Osteoblast (primary cell): ENCODE data around the gene SSTR3. TPM values are rescaled to one million over a fixed set of nuclear protein-coding genes. Genes with fewer than 3 reads are reported as not detected.
A peak's percentile ranks its signal among the peaks of the same experiment; 100 is the strongest.

ENCODE experiments used
- DNase-seq: peaks from one replicate; pipeline ENCODE4 v3.0.0; 2011; ENCODE audit warnings: low spot score, mixed read lengths; ENCODE audit not compliant: insufficient read length; ENCODE audit errors: missing footprints
- H2AFZ ChIP-seq: 2 replicates; pipeline ENCODE4 v1.6.0; 2011; ENCODE audit warnings: mild to moderate bottlenecking, low read length
- H3K27ac ChIP-seq: 2 replicates; pipeline ENCODE4 v1.5.1; 2011; ENCODE audit warnings: mild to moderate bottlenecking, low read depth, low read length, moderate library complexity
- H3K27me3 ChIP-seq: 2 replicates; pipeline ENCODE4 v1.6.0; 2012; ENCODE audit warnings: mild to moderate bottlenecking, control low read depth, inconsistent platforms, low read length, moderate library complexity; ENCODE audit not compliant: insufficient read depth
- H3K36me3 ChIP-seq: 2 replicates; pipeline ENCODE4 v1.5.1; 2011; ENCODE audit warnings: mild to moderate bottlenecking, low read length, control low read depth, moderate library complexity; ENCODE audit not compliant: insufficient read depth
- H3K4me1 ChIP-seq: 2 replicates; pipeline ENCODE4 v1.5.1; 2011; ENCODE audit warnings: mild to moderate bottlenecking, low read length, control low read depth, moderate library complexity; ENCODE audit not compliant: insufficient read depth
- H3K4me2 ChIP-seq: 2 replicates; pipeline ENCODE4 v1.6.0; 2011; ENCODE audit warnings: mild to moderate bottlenecking, low read length; ENCODE audit not compliant: insufficient read depth
- H3K4me3 ChIP-seq: fragments of 200-600 bp; sonication (generic); 3 replicates; pipeline ENCODE4 v1.5.1; 2012; ENCODE audit warnings: mild to moderate bottlenecking, low read length, inconsistent platforms; ENCODE audit not compliant: insufficient read depth
- H3K79me2 ChIP-seq: 2 replicates; pipeline ENCODE4 v1.6.0; 2012; ENCODE audit warnings: mild to moderate bottlenecking, low read length, control low read depth, inconsistent platforms; ENCODE audit not compliant: insufficient read depth
- H3K9me3 ChIP-seq: 2 replicates; pipeline ENCODE4 v1.5.1; 2011; ENCODE audit warnings: low read depth, low read length, control low read depth
- H4K20me1 ChIP-seq: 2 replicates; pipeline ENCODE4 v1.6.0; 2012; ENCODE audit warnings: mild to moderate bottlenecking, low read length, control low read depth; ENCODE audit not compliant: insufficient read depth
- CTCF ChIP-seq: IDR thresholded peaks from 2 replicates; pipeline ENCODE4 v1.5.1; 2011; ENCODE audit warnings: mild to moderate bottlenecking, low read depth, low read length, moderate library complexity; ENCODE audit errors: extremely low read depth
- small RNA-seq: library from RNA; depleted of rRNA; stranded (forward); fragments of <200 nt; gene quantifications from one replicate; pipeline ENCODE3, GENCODE V24; 2012
- total RNA-seq: library from RNA; depleted of rRNA; stranded (reverse); fragments of >200 nt; gene quantifications from 2 replicates; pipeline ENCODE4 v1.2.3, GENCODE V29; 2012

Gene SSTR3
- total RNA-seq, 1 donor, result not detected

GRCh38 chr22:37154925-37155712 is 57.2 kb downstream of the SSTR3 start:
- H3K9me3 ChIP-seq, result no peaks in the 10 kb centered on the region
- peaks cover 7% of the 10 kb centered on the region for H3K4me1 ChIP-seq
- no peak overlapping the region for H2AFZ ChIP-seq
- TF ChIP-seq CTCF, result no peak
- no peak overlapping the region for H3K4me2 ChIP-seq
- H3K36me3 ChIP-seq, result no peaks in the 10 kb centered on the region
- no peak overlapping the region for H3K27ac ChIP-seq
- peaks cover 15% of the 10 kb centered on the region for H3K27me3 ChIP-seq
- H3K4me3 ChIP-seq, result no peak overlapping the region
- no peaks in the 10 kb centered on the region for H4K20me1 ChIP-seq
- no peaks in the 10 kb centered on the region for H3K79me2 ChIP-seq
- DNase-seq, result peak; percentile 30

Small RNA genes lying within 50 kb of the gene (small RNA-seq; reads per million reads assigned to genes)
- gene Z82188.1, result not detected

Other genes with a start within 250 kb of the SSTR3 start
- 53.6 and 63.3 TPM in 2 replicates for gene TST, start 193.0 kb downstream of the SSTR3 start, total RNA-seq
- gene MPST, start 192.7 kb downstream of the SSTR3 start, total RNA-seq, result 82.5 and 91.6 TPM in 2 replicates
- 22.7 and 25.0 TPM in 2 replicates for gene KCTD17, start 160.7 kb downstream of the SSTR3 start, total RNA-seq
- not detected in 2 replicates for gene TMPRSS6, start 102.8 kb downstream of the SSTR3 start, total RNA-seq
- 0.59 TPM in 1 of 2 replicates, not detected in the other for gene IL2RB, start 62.6 kb downstream of the SSTR3 start, total RNA-seq
- gene C1QTNF6, start 24.2 kb downstream of the SSTR3 start, total RNA-seq, result 11.9 and 18.3 TPM in 2 replicates
- gene RAC2, start 31.8 kb upstream of the SSTR3 start, total RNA-seq, result 13.6 and 14.5 TPM in 2 replicates
- gene CYTH4, start 70.0 kb upstream of the SSTR3 start, total RNA-seq, result 0.59 and 0.72 TPM in 2 replicates
- gene ELFN2, start 215.0 kb upstream of the SSTR3 start, total RNA-seq, result under 0.01 and 0.29 TPM in 2 replicates